H7 (cell line): ENCODE data around the gene MORF4L1. TPM values are rescaled to one million over a fixed set of nuclear protein-coding genes. Genes with fewer than 3 reads are reported as not detected.
A peak's percentile ranks its signal among the peaks of the same experiment; 100 is the strongest.
"Not testable (repeated sequence)": the region's sequence is repeated elsewhere in the genome, so short reads cannot be mapped to it uniquely, and the experiment has no call there.

ENCODE experiments used
- DNase-seq: peaks from one replicate; pipeline ENCODE4 v3.0.0; 2012
- H3K27me3 ChIP-seq: 2 replicates; pipeline ENCODE4 v1.6.0; 2011; ENCODE audit warnings: mild to moderate bottlenecking, low read length; ENCODE audit not compliant: control insufficient read depth, insufficient read depth
- H3K36me3 ChIP-seq: replicated peaks from 2 replicates; pipeline ENCODE4 v1.5.1; 2011; ENCODE audit warnings: low read length; ENCODE audit not compliant: control insufficient read depth, insufficient read depth
- H3K4me3 ChIP-seq: 2 replicates; pipeline ENCODE4 v1.5.1; 2011; ENCODE audit warnings: low read depth, mild to moderate bottlenecking, control low read depth, low read length, moderate library complexity; ENCODE audit not compliant: insufficient read depth
- total RNA-seq: library from RNA; depleted of rRNA; stranded (reverse); fragments of >200 nt; shearing (Covaris generic); gene quantifications from 2 replicates; pipeline ENCODE4 v1.2.3, GENCODE V29; 2014

Gene MORF4L1
- total RNA-seq, 1 experiment from 2014 or later = 235 TPM

GRCh38 chr15:78873793-78874765 is 1.4 kb downstream of the MORF4L1 start:
- no peak for DNase-seq
- Histone ChIP-seq H3K4me3 (peak overlapping the region; percentile 78), H3K27me3 (no peaks in the 10 kb centered on the region), H3K36me3 (no peaks in the 10 kb centered on the region; the same call in 1 of the 2 replicates)

GRCh38 chr15:78875107-78875914 is 2.6 kb downstream of the MORF4L1 start:
- H3K36me3 ChIP-seq = peaks cover 2% of the 10 kb centered on the region
- H3K4me3 ChIP-seq = peak overlapping the region; percentile 78; the same call in 1 of the 2 replicates
- DNase-seq = no peak
- no peaks in the 10 kb centered on the region for H3K27me3 ChIP-seq

- not testable (repeated sequence) for DNase-seq, H3K27me3 ChIP-seq, H3K4me3 ChIP-seq, H3K36me3 ChIP-seq
These were observed 4.3 kb downstream of the MORF4L1 start for GRCh38 chr15:78876954-78877353.

GRCh38 chr15:78878356-78878755 is 5.7 kb downstream of the MORF4L1 start:
- no peak overlapping the region for H3K4me3 ChIP-seq
- H3K36me3 ChIP-seq = peaks cover 3% of the 10 kb centered on the region
- H3K27me3 ChIP-seq = no peaks in the 10 kb centered on the region
- no peak for DNase-seq

- Histone ChIP-seq H3K27me3 (no peaks in the 10 kb centered on the region), H3K36me3 (peaks cover 3% of the 10 kb centered on the region), H3K4me3 (no peak overlapping the region)
- DNase-seq = no peak
These were observed 7.0 kb downstream of the MORF4L1 start for GRCh38 chr15:78879517-78880241.

GRCh38 chr15:78880242-78880533 is 7.5 kb downstream of the MORF4L1 start:
- no peaks in the 10 kb centered on the region for H3K27me3 ChIP-seq
- H3K36me3 ChIP-seq = peaks cover 4% of the 10 kb centered on the region
- H3K4me3 ChIP-seq = no peak overlapping the region
- no peak for DNase-seq

GRCh38 chr15:78880813-78881212 is 8.1 kb downstream of the MORF4L1 start:
- Histone ChIP-seq H3K27me3 (no peaks in the 10 kb centered on the region), H3K4me3 (no peak overlapping the region), H3K36me3 (peaks cover 4% of the 10 kb centered on the region)
- no peak for DNase-seq

- H3K36me3 ChIP-seq = peaks cover 9% of the 10 kb centered on the region
- no peaks in the 10 kb centered on the region for H3K27me3 ChIP-seq
- no peak overlapping the region for H3K4me3 ChIP-seq
- no peak for DNase-seq
These were observed 9.0 kb downstream of the MORF4L1 start for GRCh38 chr15:78881681-78882080.

- no peaks in the 10 kb centered on the region for H3K27me3 ChIP-seq
- H3K4me3 ChIP-seq = no peak overlapping the region
- no peak for DNase-seq
- H3K36me3 ChIP-seq = peaks cover 46% of the 10 kb centered on the region
These were observed 16.3 kb downstream of the MORF4L1 start for GRCh38 chr15:78889000-78889399.

- DNase-seq = no peak
- Histone ChIP-seq H3K4me3 (no peak overlapping the region), H3K36me3 (peaks cover 47% of the 10 kb centered on the region), H3K27me3 (no peaks in the 10 kb centered on the region)
These were observed 20.8 kb downstream of the MORF4L1 start for GRCh38 chr15:78893538-78893937.

GRCh38 chr15:78895471-78895870 is 22.8 kb downstream of the MORF4L1 start:
- peaks cover 43% of the 10 kb centered on the region for H3K36me3 ChIP-seq
- no peak for DNase-seq
- no peak overlapping the region for H3K4me3 ChIP-seq
- no peaks in the 10 kb centered on the region for H3K27me3 ChIP-seq

GRCh38 chr15:78898540-78898939 is 25.9 kb downstream of the MORF4L1 start:
- no peaks in the 10 kb centered on the region for H3K27me3 ChIP-seq
- no peak overlapping the region for H3K4me3 ChIP-seq
- peaks cover 35% of the 10 kb centered on the region for H3K36me3 ChIP-seq
- DNase-seq = no peak

GRCh38 chr15:78900819-78901533 is 28.3 kb downstream of the MORF4L1 start:
- H3K27me3 ChIP-seq, DNase-seq, H3K4me3 ChIP-seq: not testable (repeated sequence)
- H3K36me3 ChIP-seq = peaks cover 28% of the 10 kb centered on the region
